ENCODE measurements around the gene DHRS2.

GRCh38 chr14:23623962-23624361, 12.2 kb upstream of the DHRS2 start:
- TF ChIP-seq CTCF (IDR thresholded peaks at IDR 0.05): no peak
- no peak for TF ChIP-seq POLR2A (IDR thresholded peaks at IDR 0.05; ENCODE audit: low read depth)
- TF ChIP-seq POLR2AphosphoS5 (IDR thresholded peaks at IDR 0.05): no peak
